Kidney (tissue), 22 donors: ENCODE results near the gene GCAT. TPM values are rescaled to one million over a fixed set of nuclear protein-coding genes. Genes with fewer than 3 reads are reported as not detected.
A peak's percentile ranks its signal among the peaks of the same experiment; 100 is the strongest.

Source experiments
- DNase-seq, 5 donors: peaks; one replicate each; pipeline ENCODE4 v3.0.0-alpha.2; 2013 to 2020
- FAIRE-seq: peaks from 2 replicates; lab custom pipeline; 2012; peaks lifted over from hg19 to GRCh38; lab: Jason Lieb, UNC
- H3K27ac ChIP-seq, 2 donors: one replicate each; pipeline ENCODE4 v1.7.0; 2013; ENCODE audit warnings: low read depth in 2 of 2, low read length in 2 of 2, inconsistent platforms in 1 of 2
- H3K27me3 ChIP-seq: one replicate; pipeline ENCODE4 v1.7.1; 2013; ENCODE audit warnings: low read length, inconsistent platforms; ENCODE audit not compliant: control insufficient read depth, insufficient read depth
- H3K36me3 ChIP-seq, 3 donors: one replicate each; pipeline versions ENCODE4 v1.7.0 to v1.7.1; 2013; ENCODE audit warnings: low read length in 3 of 3, control low read depth in 1 of 3, inconsistent platforms in 1 of 3; ENCODE audit not compliant: insufficient read depth in 3 of 3, control insufficient read depth in 2 of 3
- H3K4me1 ChIP-seq, 3 donors: one replicate each; pipeline versions ENCODE4 v1.7.0 to v1.7.1; 2013; ENCODE audit warnings: low read length in 3 of 3, inconsistent platforms in 1 of 3, low read depth in 1 of 3; ENCODE audit not compliant: control insufficient read depth in 2 of 3, insufficient read depth in 2 of 3
- H3K4me3 ChIP-seq, 3 donors: one replicate each; pipeline versions ENCODE4 v1.7.0 to v1.8.1; 2013; ENCODE audit warnings: low read length in 3 of 3, control low read depth in 1 of 3, inconsistent platforms in 1 of 3
- H3K9ac ChIP-seq, 3 donors: one replicate each; pipeline versions ENCODE4 v1.7.0 to v1.7.1; 2013; ENCODE audit warnings: low read length in 3 of 3, control low read depth in 1 of 3, inconsistent platforms in 1 of 3
- H3K9me3 ChIP-seq, 3 donors: one replicate each; pipeline versions ENCODE4 v1.7.0 to v1.7.1; 2013; ENCODE audit warnings: low read length in 3 of 3, control low read depth in 1 of 3, inconsistent platforms in 1 of 3; ENCODE audit not compliant: control insufficient read depth in 2 of 3, insufficient read depth in 1 of 3
- intact Hi-C: fragments of 100-400 bp; cut with DNase I; formaldehyde crosslinking; loops from one replicate; pipeline ENCODE4 v1.11.1; 2022
- long read RNA-seq, 10 donors: library from polyadenylated mRNA in 1 of 10; unstranded in 1 of 10; transcript quantifications; one replicate each; pipeline ENCODE4 v2.0.0 and lab custom pipeline, GENCODE V29; 2021 to 2026
- polyA plus RNA-seq: library from polyadenylated mRNA; stranded (reverse); fragments of 350-450 nt; fragmentation: Illumina TruSeq; extraction: RNeasy Lipid Tissue Mini Kit (QIAGEN cat#74804); gene quantifications from one replicate; pipeline ENCODE4 v1.2.3, GENCODE V29; 2014; ENCODE audit warnings: low read depth, low replicate concordance; ENCODE audit not compliant: insufficient read depth
- total RNA-seq: library from RNA; stranded (reverse); fragmentation: NEBNext Ultra II Directional; extraction: Animal tissue kit (Norgen Biotek cat#: 25700); gene quantifications from one replicate; pipeline ENCODE4 v1.2.1, GENCODE V29; 2021
- TF ChIP-seq, protein P1 (sequence below): IDR thresholded peaks from 3 replicates; pipeline ENCODE4 v1.5.1; 2012; ENCODE audit warnings: mild to moderate bottlenecking, moderate library complexity, borderline replicate concordance; ENCODE audit not compliant: insufficient read depth; ENCODE audit errors: extremely low read depth
- donor health status: control.
- donor health status: control.
- donor health status: control.
- donor health status: control.
- donor health status: control.
- donor health status: DM: yes; HTN: yes; CAD: no.
- donor health status: Normal renal cell carcinoma (clear cell type).

Gene GCAT
- total RNA-seq (8.9 TPM), polyA plus RNA-seq (35.9 TPM)
- long read RNA-seq, donor 1, partial matches to known transcripts = 0 of 6 reads
- long read RNA-seq, donor 1, other reads (novel, unspliced or antisense) = 0 of 6 reads
- long read RNA-seq, donor 2, transcript GCAT-201 (9 exons, 1,497 nt) = major isoform, 8 of 10 reads
- long read RNA-seq, donor 2, partial matches to known transcripts = 0 of 10 reads
- long read RNA-seq, donor 2, other reads (novel, unspliced or antisense) = 0 of 10 reads
- long read RNA-seq, donor 3, transcript GCAT-201 (9 exons, 1,497 nt) = major isoform, 7 of 11 reads
- long read RNA-seq, donor 3, partial matches to known transcripts = 0 of 11 reads
- long read RNA-seq, donor 3, other reads (novel, unspliced or antisense) = 0 of 11 reads
- long read RNA-seq, donor 4, transcript GCAT-201 (9 exons, 1,497 nt) = major isoform, 10 of 11 reads
- long read RNA-seq, donor 4, partial matches to known transcripts = 0 of 11 reads
- long read RNA-seq, donor 4, other reads (novel, unspliced or antisense) = 0 of 11 reads
- long read RNA-seq, donor 5, partial matches to known transcripts = 0 of 2 reads
- long read RNA-seq, donor 5, other reads (novel, unspliced or antisense) = 0 of 2 reads
- long read RNA-seq, donor 6, partial matches to known transcripts = 0 of 4 reads
- long read RNA-seq, donor 6, other reads (novel, unspliced or antisense) = 0 of 4 reads
- long read RNA-seq, donor 7, transcript GCAT-201 (9 exons, 1,497 nt) = major isoform, 6 of 13 reads
- long read RNA-seq, donor 7, partial matches to known transcripts = 2 of 13 reads
- long read RNA-seq, donor 7, other reads (novel, unspliced or antisense) = 5 of 13 reads
- long read RNA-seq, donor 8, transcript GCAT-207 (3 exons, 551 nt) = major isoform, 5 of 7 reads
- long read RNA-seq, donor 8, partial matches to known transcripts = 0 of 7 reads
- long read RNA-seq, donor 8, other reads (novel, unspliced or antisense) = 0 of 7 reads
- long read RNA-seq, donor 9, partial matches to known transcripts = 0 of 2 reads
- long read RNA-seq, donor 9, other reads (novel, unspliced or antisense) = 0 of 2 reads
- long read RNA-seq, donor 10, transcript GCAT-201 (9 exons, 1,497 nt) = major isoform, 7 of 12 reads
- long read RNA-seq, donor 10, transcript GCAT-207 (3 exons, 551 nt) = minor isoform, 5 of 12 reads
- long read RNA-seq, donor 10, partial matches to known transcripts = 0 of 12 reads
- long read RNA-seq, donor 10, other reads (novel, unspliced or antisense) = 0 of 12 reads

DNA sequence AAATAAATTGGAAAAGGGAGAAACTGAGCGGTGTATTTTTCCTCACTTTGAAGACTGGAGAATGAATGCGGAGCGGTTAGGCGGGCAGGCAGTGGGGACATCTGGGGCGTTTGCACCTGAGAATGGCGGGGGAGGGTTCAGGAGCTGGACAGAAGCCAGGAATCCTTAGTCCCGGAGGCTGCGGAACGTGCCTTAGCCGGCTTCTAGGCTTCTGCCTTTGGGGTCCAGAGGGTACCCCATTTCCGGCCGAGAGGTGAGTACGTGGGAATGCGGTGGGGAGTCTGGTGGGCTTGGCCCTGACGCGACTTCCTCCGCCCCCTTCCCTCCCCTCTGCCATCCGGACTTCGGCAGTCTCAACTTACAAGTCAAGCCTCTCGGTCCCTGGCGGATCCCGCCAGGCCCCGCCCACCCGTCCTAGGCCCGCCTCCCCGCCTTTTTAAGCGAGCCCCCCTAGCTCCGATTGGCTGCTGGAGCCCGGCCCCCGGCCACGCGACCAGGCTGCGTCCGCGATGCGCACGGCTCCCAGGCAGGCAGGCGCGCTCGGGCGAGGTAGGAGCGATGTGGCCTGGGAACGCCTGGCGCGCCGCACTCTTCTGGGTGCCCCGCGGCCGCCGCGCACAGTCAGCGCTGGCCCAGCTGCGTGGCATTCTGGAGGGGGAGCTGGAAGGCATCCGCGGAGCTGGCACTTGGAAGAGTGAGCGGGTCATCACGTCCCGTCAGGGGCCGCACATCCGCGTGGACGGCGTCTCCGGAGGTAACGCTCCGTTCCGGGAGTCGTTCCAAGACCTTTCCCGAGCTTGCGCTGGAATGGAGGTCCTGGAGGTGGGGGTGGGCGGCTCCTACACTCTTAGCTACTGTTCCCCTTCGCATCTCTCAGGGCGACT lies at the start of gene GCAT:
Gene GCAT, plus strand, starts transcription at position 525 of the 884 bp plus-strand sequence. Its CDS starts 34 bp downstream, at position 559.
- Histone ChIP-seq H3K4me3 (peak within 1 kb of the TSS; percentile 78 to 85 (median 82)), H3K4me1 (peaks cover 0 to 15% (median 14%) of the 10 kb centered on the region in 3 donors), H3K36me3 (no peaks in the 10 kb centered on the region), H3K27me3 (no peaks in the 10 kb centered on the region), H3K9me3 (no peaks in the 10 kb centered on the region), H3K27ac (peak within 1 kb of the TSS; percentile 60 to 70), H3K9ac (peak within 1 kb of the TSS; percentile 48 to 75 (median 66))
- FAIRE-seq (no peak), DNase-seq (peak; percentile 98 to 99 (median 99))
- intact Hi-C loops = no loop called here
- TF ChIP-seq, protein P1, sequence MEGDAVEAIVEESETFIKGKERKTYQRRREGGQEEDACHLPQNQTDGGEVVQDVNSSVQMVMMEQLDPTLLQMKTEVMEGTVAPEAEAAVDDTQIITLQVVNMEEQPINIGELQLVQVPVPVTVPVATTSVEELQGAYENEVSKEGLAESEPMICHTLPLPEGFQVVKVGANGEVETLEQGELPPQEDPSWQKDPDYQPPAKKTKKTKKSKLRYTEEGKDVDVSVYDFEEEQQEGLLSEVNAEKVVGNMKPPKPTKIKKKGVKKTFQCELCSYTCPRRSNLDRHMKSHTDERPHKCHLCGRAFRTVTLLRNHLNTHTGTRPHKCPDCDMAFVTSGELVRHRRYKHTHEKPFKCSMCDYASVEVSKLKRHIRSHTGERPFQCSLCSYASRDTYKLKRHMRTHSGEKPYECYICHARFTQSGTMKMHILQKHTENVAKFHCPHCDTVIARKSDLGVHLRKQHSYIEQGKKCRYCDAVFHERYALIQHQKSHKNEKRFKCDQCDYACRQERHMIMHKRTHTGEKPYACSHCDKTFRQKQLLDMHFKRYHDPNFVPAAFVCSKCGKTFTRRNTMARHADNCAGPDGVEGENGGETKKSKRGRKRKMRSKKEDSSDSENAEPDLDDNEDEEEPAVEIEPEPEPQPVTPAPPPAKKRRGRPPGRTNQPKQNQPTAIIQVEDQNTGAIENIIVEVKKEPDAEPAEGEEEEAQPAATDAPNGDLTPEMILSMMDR = no peak

DNA sequence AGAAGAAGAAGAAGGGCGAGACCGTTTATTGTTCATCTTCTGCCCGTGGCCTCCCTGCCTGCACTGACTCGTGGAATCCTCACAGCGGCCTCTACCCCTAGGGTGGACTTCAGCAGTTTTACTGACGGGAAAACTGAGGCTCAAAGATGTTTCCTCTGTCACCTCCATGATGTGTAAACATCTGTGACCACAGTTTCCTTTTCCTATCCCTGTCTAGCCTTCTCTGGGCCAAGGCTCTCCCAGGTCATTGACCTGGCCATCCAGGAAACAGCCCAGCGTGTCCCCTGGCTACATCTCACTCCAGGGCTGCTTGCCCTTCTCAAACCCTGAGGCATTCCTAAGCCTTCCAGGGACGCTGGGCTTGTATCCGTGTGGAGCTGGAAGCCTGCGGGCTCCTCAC lies 49.0 kb upstream of the GCAT start:
- DNase-seq (no peak), FAIRE-seq (no peak)
- Histone ChIP-seq H3K9ac (no peak overlapping the region), H3K9me3 (no peaks in the 10 kb centered on the region), H3K27me3 (no peaks in the 10 kb centered on the region), H3K36me3 (peaks cover 4 to 41% (median 18%) of the 10 kb centered on the region in 3 donors), H3K27ac (no peak overlapping the region), H3K4me1 (no peaks in the 10 kb centered on the region), H3K4me3 (no peak overlapping the region)
- TF ChIP-seq, protein P1 = no peak
- intact Hi-C loops = no loop called here

DNA sequence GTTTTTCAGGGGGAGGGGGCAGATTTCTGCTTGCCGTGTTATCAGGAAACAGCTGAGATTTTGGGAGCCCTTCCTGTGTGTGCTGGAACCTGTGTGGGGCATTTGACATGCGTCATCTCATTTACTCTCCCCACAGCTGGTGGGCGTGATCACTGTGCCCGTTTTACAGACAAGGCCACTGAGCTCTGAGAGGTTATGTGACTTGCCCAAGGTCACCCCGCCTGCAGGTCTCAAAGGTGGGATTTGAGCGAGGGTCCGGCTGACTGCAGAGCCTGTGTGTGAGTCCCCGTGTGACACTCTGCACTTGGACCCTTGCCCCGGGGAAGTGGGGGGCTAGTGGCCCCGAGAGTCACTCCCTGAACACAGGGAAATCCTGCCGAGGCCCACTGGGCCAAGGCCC lies 48.5 kb upstream of the GCAT start:
- no peak for DNase-seq
- H3K4me3 ChIP-seq = no peak overlapping the region
- FAIRE-seq = no peak
- peaks cover 4 to 38% (median 18%) of the 10 kb centered on the region in 3 donors for H3K36me3 ChIP-seq
- H3K27ac ChIP-seq = no peak overlapping the region
- H3K9ac ChIP-seq = no peak overlapping the region
- no peaks in the 10 kb centered on the region for H3K9me3 ChIP-seq
- TF ChIP-seq, protein P1 = no peak
- H3K4me1 ChIP-seq = no peaks in the 10 kb centered on the region
- no peaks in the 10 kb centered on the region for H3K27me3 ChIP-seq
- intact Hi-C loops = no loop called here
